GM12878 (cell line): ENCODE data around the gene KLHL2. TPM values are rescaled to one million over a fixed set of nuclear protein-coding genes. Genes with fewer than 3 reads are reported as not detected.
"Not testable (repeated sequence)": the region's sequence is repeated elsewhere in the genome, so short reads cannot be mapped to it uniquely, and the experiment has no call there.

ENCODE experiments used
- ATAC-seq: fragments of 200-7000 bp; cut with Tn5 transposase; 3 replicates; pipeline ENCODE4 v1.9.1; 2020; ENCODE audit warnings: mild to moderate bottlenecking, moderate library complexity
- BruUV-seq: library from RNA; stranded (reverse); fragments of 400-500 nt; replicated peaks from 2 replicates; lab custom pipeline; 2021; lab: Mats Ljungman, UMichigan
- CTCF ChIA-PET: fragments of 300-600 bp; sonication (Branson Sonifier 250); formaldehyde crosslinking; extraction: SDS; loops from one replicate; lab custom pipeline; 2021; ENCODE audit warnings: inconsistent platforms; lab: Yijun Ruan, JAX
- POLR2A ChIA-PET: fragments of 350-600 bp; formaldehyde crosslinking; extraction: SDS; loops from one replicate; lab custom pipeline; 2021; ENCODE audit warnings: inconsistent platforms; lab: Charles Lee
- RAD21 ChIA-PET: fragments of 300-600 bp; sonication (Branson Sonifier 250); formaldehyde crosslinking; loops from one replicate; lab custom pipeline; 2023; ENCODE audit warnings: antibody characterized with exemption; ENCODE audit not compliant: unreplicated experiment; lab: Charles Lee
- SMC1A ChIA-PET: fragments of 300-600 bp; sonication (Branson Sonifier 250); formaldehyde crosslinking; loops from one replicate; lab custom pipeline; 2023; ENCODE audit not compliant: unreplicated experiment, uncharacterized antibody; lab: Charles Lee
- DNase-seq: peaks from one replicate; pipeline ENCODE4 v3.0.0-alpha.2; 2011; ENCODE audit warnings: low read depth, low spot score
- FAIRE-seq: peaks from 3 replicates; lab custom pipeline; 2011; peaks lifted over from hg19 to GRCh38; lab: Jason Lieb, UNC
- H2AFZ ChIP-seq: 2 replicates; pipeline ENCODE4 v1.6.0; 2011; ENCODE audit warnings: low read depth, low read length, control low read depth; ENCODE audit not compliant: control insufficient read depth
- H3K27ac ChIP-seq: 2 replicates; pipeline ENCODE4 v1.5.1; 2011; ENCODE audit warnings: control low read depth; ENCODE audit not compliant: control insufficient read depth, insufficient read depth
- H3K27me3 ChIP-seq, 2 experiments: replicated peaks in 1 of 2; 2 replicates each; pipeline versions ENCODE4 v1.6.0 to v1.6.1; 2011; ENCODE audit warnings: low read length in 1 of 2; ENCODE audit not compliant: control insufficient read depth in 2 of 2, insufficient read depth in 2 of 2
- H3K36me3 ChIP-seq, 2 experiments: 2 replicates each; pipeline ENCODE4 v1.5.1; 2011; ENCODE audit warnings: low read length in 1 of 2; ENCODE audit not compliant: control insufficient read depth in 2 of 2, insufficient read depth in 2 of 2
- H3K4me1 ChIP-seq: 2 replicates; pipeline ENCODE4 v1.6.1; 2011; ENCODE audit warnings: mild to moderate bottlenecking, low read length, moderate library complexity, mixed read lengths; ENCODE audit not compliant: control insufficient read depth, insufficient read depth
- H3K4me2 ChIP-seq: 2 replicates; pipeline ENCODE4 v1.6.0; 2011; ENCODE audit warnings: control low read depth; ENCODE audit not compliant: control insufficient read depth, insufficient read depth
- H3K4me3 ChIP-seq: fragments of 200-600 bp; sonication (generic); 2 replicates; pipeline ENCODE4 v1.5.1; 2016
- H3K79me2 ChIP-seq: 2 replicates; pipeline ENCODE4 v1.6.0; 2011; ENCODE audit warnings: low read length; ENCODE audit not compliant: control insufficient read depth, insufficient read depth
- H3K9ac ChIP-seq: 2 replicates; pipeline ENCODE4 v1.8.0; 2011; ENCODE audit warnings: low read length, control low read depth, mixed read lengths; ENCODE audit not compliant: control insufficient read depth, insufficient read depth
- H3K9me3 ChIP-seq: replicated peaks from 3 replicates; pipeline ENCODE4 v1.5.1; 2011; ENCODE audit warnings: mild to moderate bottlenecking, low read length; ENCODE audit not compliant: control insufficient read depth, insufficient read depth
- H4K20me1 ChIP-seq: 2 replicates; pipeline ENCODE4 v1.6.0; 2011; ENCODE audit not compliant: control insufficient read depth, insufficient read depth
- ATF7 ChIP-seq: fragments of 450-650 bp; IDR thresholded peaks from 2 replicates; pipeline ENCODE4 v1.6.1; 2016; ENCODE audit warnings: low read depth, mild to moderate bottlenecking
- BACH1 ChIP-seq: fragments of 450-650 bp; IDR thresholded peaks from 2 replicates; pipeline ENCODE4 v1.6.1; 2017; ENCODE audit warnings: mild to moderate bottlenecking, borderline replicate concordance
- ESRRA ChIP-seq: IDR thresholded peaks from 2 replicates; pipeline ENCODE4 v1.6.1; 2012; ENCODE audit warnings: mild to moderate bottlenecking, low read length, improper control_type of control experiment
- MAX ChIP-seq: IDR thresholded peaks from 2 replicates; pipeline ENCODE4 v1.6.1; 2012; ENCODE audit warnings: low read depth, low read length, improper control_type of control experiment
- SIX5 ChIP-seq: IDR thresholded peaks from 2 replicates; pipeline ENCODE4 v1.6.1; 2011; ENCODE audit warnings: mild to moderate bottlenecking, low read depth, low read length, moderate library complexity; ENCODE audit not compliant: severe bottlenecking
- SMC3 ChIP-seq: IDR thresholded peaks from 2 replicates; pipeline ENCODE4 v1.6.1; 2011; ENCODE audit warnings: low read length, improper control_type of control experiment, borderline replicate concordance
- TARDBP ChIP-seq: IDR thresholded peaks from 2 replicates; pipeline ENCODE4 v1.6.1; 2016; ENCODE audit warnings: borderline replicate concordance
- WRNIP1 ChIP-seq: IDR thresholded peaks from 2 replicates; pipeline ENCODE4 v1.6.1; 2011; ENCODE audit warnings: low read depth, low read length, improper control_type of control experiment, borderline replicate concordance
- ZNF384 ChIP-seq: IDR thresholded peaks from 2 replicates; pipeline ENCODE4 v1.6.1; 2012; ENCODE audit warnings: low read depth, mild to moderate bottlenecking, low read length, improper control_type of control experiment, borderline replicate concordance
- WGBS: methylation state at CpG from one replicate; pipeline ENCODE4 v1.1.6; 2016; ENCODE audit warnings: low lambda C conversion rate; ENCODE audit not compliant: insufficient replicate concordance, insufficient coverage; ENCODE audit errors: missing lambda C conversion rate; 5-methylcytosine and 5-hydroxymethylcytosine counted together
- in situ Hi-C: fragments of 300-500 bp; cut with MboI; formaldehyde crosslinking; loops from 9 replicates; pipeline ENCODE4 v1.14.3; 2018; ENCODE audit warnings: mixed read lengths
- intact Hi-C: fragments of 100-400 bp; cut with micrococcal nuclease; formaldehyde crosslinking; loops from one replicate; pipeline ENCODE4 v1.14.2; 2022; ENCODE audit not compliant: unreplicated experiment
- polyA plus RNA-seq, 11 experiments: library from polyadenylated mRNA; depleted of rRNA in 4 of 11; unstranded in 6 of 11; stranded (reverse) in 5 of 11; fragments of >200 nt; fragmentation: Nextera tagmentation in 4 of 11; fragmentation: Illumina TruSeq in 1 of 11; extraction: Ambion mirVana in 4 of 11; extraction: Trizol in 1 of 11; gene quantifications; 1 replicate in 1 of 11; 2 replicates in 10 of 11; pipeline versions ENCODE4 v1.2.1 to v1.2.3, GENCODE V29; 2011 to 2016; ENCODE audit warnings: inconsistent platforms in 2 of 11, missing spikeins in 2 of 11, low read depth in 1 of 11
- total RNA-seq, 4 experiments: library from RNA; depleted of rRNA in 3 of 4; stranded (reverse); fragments of >200 nt in 3 of 4; fragmentation: Illumina TruSeq in 1 of 4; extraction: Trizol in 1 of 4; gene quantifications; 2 replicates each; pipeline versions ENCODE4 v1.2.1 to v1.2.3, GENCODE V29; 2013 to 2021
- TF ChIP-seq, protein P1 (sequence below): IDR thresholded peaks from 2 replicates; pipeline ENCODE4 v1.6.1; 2012; ENCODE audit warnings: low read depth, low read length, improper control_type of control experiment
- TF ChIP-seq, protein P2 (sequence below): fragments of 450-650 bp; formaldehyde crosslinking; IDR thresholded peaks from 2 replicates; pipeline ENCODE4 v1.4.0; 2022; ENCODE audit warnings: mild to moderate bottlenecking, moderate library complexity

The KLHL2 gene
- total and polyA plus RNA-seq, 10 of the 15 experiments (the other 5 are each of a cell fraction or from before 2014, with no cell fraction given): 4.8 to 22.8 (median 12.9) TPM

- H3K4me2 ChIP-seq, H3K79me2 ChIP-seq, POLR2A ChIA-PET, H2AFZ ChIP-seq, intact Hi-C loops, SMC1A ChIA-PET, CTCF ChIA-PET, H4K20me1 ChIP-seq, in situ Hi-C loops, H3K9ac ChIP-seq, DNase-seq, H3K4me1 ChIP-seq, H3K9me3 ChIP-seq, RAD21 ChIA-PET, BruUV-seq, H3K27me3 ChIP-seq, H3K36me3 ChIP-seq, H3K4me3 ChIP-seq, FAIRE-seq: not testable (repeated sequence)
- peak; percentile 23; the same call in 1 of the 2 replicates for TF ChIP-seq ATF7
- TF ChIP-seq ZNF384: 0 out of 2 replicates have a peak, but pooled peaks have one; percentile 8
- WGBS: 33% methylated on average over 4 of the region's 4 CpGs
- peak overlapping the region; percentile 39; the same call in 1 of the 2 replicates for H3K27ac ChIP-seq
- ATAC-seq: peak; percentile 84
These were observed 25.5 kb downstream of the KLHL2 start for GRCh38 chr4:165232623-165233433.

- H3K4me2 ChIP-seq: no peak overlapping the region
- DNase-seq: no peak
- no peaks in the 10 kb centered on the region for H3K27me3 ChIP-seq
- H2AFZ ChIP-seq: no peak overlapping the region
- 97% methylated on average over 5 of the region's 5 CpGs for WGBS
- H3K9ac ChIP-seq: no peak overlapping the region
- ATAC-seq: no peak
- no peak overlapping the region for H3K27ac ChIP-seq
- H3K9me3 ChIP-seq: no peaks in the 10 kb centered on the region
- no peaks in the 10 kb centered on the region; a peak in 1 of 4 replicates for H3K36me3 ChIP-seq
- SMC1A ChIA-PET: interaction anchor here (1.4 to 1.5 kb wide), 2 partner anchors 21 to 25 kb away, joined by 3 read pairs; no protein-coding TSS in a partner anchor
- intact Hi-C loops: no loop called here
- no TSS peak for BruUV-seq
- no peaks in the 10 kb centered on the region for H3K79me2 ChIP-seq
- POLR2A ChIA-PET: no interaction called here
- no peak overlapping the region for H3K4me3 ChIP-seq
- RAD21 ChIA-PET: no interaction called here
- FAIRE-seq: no peak
- CTCF ChIA-PET: no interaction called here
- H4K20me1 ChIP-seq: no peaks in the 10 kb centered on the region
- in situ Hi-C loops: no loop called here
- no peaks in the 10 kb centered on the region; the same call in 1 of the 2 replicates for H3K4me1 ChIP-seq
- TF ChIP-seq BACH1 (no peak), MAX (no peak), SIX5 (no peak), WRNIP1 (no peak), SMC3 (no peak), ZNF384 (no peak), ESRRA (no peak), TARDBP (no peak)
- TF ChIP-seq, protein P1, sequence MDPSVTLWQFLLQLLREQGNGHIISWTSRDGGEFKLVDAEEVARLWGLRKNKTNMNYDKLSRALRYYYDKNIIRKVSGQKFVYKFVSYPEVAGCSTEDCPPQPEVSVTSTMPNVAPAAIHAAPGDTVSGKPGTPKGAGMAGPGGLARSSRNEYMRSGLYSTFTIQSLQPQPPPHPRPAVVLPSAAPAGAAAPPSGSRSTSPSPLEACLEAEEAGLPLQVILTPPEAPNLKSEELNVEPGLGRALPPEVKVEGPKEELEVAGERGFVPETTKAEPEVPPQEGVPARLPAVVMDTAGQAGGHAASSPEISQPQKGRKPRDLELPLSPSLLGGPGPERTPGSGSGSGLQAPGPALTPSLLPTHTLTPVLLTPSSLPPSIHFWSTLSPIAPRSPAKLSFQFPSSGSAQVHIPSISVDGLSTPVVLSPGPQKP: no peak
- TF ChIP-seq, protein P2, sequence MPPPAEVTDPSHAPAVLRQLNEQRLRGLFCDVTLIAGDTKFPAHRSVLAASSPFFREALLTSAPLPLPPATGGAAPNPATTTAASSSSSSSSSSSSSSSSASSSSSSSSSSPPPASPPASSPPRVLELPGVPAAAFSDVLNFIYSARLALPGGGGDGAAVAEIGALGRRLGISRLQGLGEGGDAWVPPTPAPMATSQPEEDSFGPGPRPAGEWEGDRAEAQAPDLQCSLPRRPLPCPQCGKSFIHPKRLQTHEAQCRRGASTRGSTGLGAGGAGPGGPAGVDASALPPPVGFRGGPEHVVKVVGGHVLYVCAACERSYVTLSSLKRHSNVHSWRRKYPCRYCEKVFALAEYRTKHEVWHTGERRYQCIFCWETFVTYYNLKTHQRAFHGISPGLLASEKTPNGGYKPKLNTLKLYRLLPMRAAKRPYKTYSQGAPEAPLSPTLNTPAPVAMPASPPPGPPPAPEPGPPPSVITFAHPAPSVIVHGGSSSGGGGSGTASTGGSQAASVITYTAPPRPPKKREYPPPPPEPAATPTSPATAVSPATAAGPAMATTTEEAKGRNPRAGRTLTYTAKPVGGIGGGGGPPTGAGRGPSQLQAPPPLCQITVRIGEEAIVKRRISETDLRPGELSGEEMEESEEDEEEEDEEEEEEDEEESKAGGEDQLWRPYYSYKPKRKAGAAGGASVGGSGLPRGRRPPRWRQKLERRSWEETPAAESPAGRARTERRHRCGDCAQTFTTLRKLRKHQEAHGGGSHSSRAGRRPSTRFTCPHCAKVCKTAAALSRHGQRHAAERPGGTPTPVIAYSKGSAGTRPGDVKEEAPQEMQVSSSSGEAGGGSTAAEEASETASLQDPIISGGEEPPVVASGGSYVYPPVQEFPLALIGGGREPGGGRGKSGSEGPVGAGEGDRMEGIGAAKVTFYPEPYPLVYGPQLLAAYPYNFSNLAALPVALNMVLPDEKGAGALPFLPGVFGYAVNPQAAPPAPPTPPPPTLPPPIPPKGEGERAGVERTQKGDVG (CRISPR knock-in tag): no peak
These were observed 27.4 kb downstream of the KLHL2 start for GRCh38 chr4:165234766-165235165.
